Kidney glomerular epithelial cell (primary cell): Measurements from ENCODE around the gene BBS1.

Experiments
- DNase-seq: peaks from one replicate; lab custom pipeline; 2025; lab: John Stamatoyannopoulos, UW

Gene BBS1

DNA sequence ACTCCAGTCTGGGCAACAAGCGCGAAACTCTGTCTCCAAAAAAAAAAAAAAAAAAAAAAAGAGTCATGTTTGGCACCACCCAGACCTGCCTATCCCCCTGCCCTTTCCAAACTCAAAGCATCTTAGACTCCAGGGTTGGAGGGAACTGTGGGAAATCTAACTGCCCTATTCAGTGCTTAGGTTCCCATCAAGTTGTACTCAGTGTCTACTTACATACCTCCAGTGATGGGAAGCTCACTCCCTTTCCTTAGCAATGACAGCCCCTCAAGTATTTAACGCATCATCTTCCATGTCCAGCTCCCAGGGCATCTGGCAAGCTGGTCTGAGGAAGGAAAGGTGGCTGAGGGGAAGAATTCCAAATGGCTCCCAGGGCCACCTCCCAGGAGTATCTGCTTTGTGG, 39.3 kb downstream of the BBS1 start:
- DNase-seq, result no peak

DNA sequence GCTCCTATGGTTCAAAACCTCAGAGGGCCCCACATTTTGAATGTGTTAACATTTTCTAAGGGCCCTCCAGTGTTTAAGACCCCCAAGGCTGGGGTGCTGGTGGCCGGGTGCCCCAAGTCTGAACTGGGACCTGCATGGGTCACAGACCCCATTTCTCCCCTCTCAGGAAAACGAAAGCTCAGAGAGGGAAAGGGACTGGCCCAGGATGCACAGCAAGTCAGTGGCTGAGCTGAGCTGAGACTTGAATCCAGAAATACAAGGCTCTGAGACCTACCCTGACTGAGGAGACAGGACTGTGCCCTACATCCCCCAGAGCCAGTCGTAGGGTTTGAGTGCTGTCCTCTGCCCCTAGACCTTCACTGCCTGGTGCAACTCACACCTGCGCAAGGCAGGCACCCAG, 40.5 kb downstream of the BBS1 start:
- DNase-seq, result no peak

DNA sequence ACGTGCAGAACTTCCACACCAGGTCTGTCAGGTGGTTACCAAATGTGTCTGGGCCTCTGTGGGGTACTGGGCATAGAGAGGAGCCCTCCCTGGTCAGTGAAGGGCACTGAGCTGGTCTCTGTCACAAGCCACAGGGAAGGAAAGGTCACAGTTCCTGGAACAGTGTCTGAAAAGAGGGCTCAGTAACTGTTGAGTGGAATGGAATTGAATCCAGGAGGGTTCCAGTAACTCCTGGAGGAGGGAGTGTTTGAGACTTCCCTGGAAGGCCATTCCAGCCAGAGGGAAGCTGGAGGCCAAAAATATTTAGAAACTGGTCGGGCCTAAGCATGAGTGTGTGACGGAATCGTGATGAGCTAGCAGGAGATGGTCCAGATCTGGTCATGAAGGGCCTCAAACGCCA, 44.2 kb downstream of the BBS1 start:
- no peak for DNase-seq

DNA sequence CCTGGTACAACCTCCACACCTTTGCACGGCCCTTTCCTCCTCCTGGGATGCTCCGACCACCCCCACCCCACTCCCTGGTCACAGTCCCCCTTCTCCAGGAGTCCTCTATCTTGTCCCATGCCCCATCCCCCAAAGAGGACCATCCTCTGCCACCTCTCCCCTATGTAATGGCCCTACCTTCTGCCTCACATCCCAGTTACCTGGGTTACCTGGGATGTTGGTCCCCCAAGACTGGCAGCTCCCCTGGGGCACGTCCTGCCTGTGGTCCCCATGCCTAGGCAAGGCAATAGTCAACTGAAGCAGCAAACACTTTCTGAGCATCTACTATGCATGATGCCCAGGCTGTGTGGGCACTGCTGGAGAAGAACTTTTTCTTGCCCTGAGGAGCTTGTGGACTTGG, 45.0 kb downstream of the BBS1 start:
- no peak for DNase-seq

DNA sequence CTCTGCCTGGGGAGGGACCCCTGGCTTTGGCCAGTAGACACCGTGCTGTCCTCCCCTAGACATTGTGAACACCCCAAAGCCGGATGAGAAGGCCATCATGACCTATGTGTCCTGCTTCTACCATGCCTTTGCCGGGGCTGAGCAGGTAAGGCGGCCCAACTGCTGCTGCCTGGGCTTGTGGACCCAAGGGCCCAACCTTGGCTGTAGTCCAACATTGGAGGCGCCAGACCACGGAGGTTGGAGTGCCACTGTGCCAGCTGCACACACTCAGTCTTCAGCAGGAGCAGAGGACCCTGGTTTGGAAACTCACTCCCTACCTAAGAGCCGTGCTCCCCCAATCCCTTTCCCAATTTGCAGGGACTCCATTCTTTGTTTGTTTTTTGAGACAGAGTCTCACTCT, 45.7 kb downstream of the BBS1 start:
- no peak for DNase-seq

DNA sequence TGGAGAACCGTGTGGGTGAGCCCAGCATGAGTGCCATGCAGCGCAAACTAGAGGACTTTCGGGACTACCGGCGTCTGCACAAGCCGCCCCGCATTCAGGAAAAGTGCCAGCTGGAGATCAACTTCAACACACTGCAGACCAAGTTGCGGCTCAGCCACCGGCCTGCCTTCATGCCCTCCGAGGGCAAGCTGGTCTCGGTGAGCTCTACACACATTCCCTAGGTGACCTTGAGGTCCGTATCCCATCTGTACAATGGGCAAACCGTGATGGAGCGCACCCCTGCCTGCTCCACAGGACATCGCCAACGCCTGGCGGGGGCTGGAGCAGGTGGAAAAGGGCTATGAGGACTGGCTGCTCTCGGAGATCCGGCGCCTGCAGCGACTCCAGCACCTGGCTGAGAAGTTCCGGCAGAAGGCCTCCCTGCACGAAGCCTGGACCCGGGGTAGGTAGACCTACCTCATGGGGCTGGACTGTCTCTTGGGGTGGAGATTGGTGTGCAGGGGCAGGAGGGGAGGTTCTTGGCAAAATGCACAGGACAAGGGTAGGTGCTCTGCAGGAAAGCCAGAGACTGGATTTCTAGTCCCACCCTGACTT, 47.4 kb downstream of the BBS1 start:
- no peak for DNase-seq

DNA sequence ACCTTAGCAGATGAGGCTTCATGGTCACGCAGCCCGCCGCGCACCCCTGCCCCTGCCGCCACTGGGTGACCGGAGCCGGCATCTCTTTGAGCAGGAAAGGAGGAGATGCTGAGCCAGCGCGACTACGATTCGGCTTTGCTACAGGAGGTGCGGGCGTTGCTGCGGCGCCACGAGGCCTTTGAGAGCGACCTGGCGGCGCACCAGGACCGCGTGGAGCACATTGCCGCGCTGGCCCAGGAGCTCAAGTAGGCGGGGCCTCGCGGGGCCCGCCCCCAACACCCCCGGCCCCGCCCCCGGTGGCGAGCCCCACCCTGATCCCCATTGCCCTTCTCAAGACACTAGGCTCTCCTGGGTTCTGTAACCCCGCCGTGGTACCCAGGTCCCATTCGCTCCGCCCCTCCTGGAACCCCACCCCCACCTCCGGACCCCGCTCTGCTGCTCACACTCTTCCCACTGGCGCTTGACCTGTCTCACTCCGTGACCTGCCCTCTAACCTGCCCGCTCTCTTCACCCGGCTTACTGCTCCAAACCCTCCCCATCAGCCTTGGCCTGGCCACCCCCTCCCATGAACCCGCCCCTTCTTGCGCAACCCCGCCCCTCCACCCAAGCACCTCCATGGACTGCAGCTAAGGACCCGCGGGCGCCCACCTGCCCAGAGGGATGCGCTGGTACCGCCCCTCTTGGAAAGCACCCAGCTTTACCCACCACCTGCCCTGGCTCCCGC, 48.9 kb downstream of the BBS1 start:
- DNase-seq, result no peak

DNA sequence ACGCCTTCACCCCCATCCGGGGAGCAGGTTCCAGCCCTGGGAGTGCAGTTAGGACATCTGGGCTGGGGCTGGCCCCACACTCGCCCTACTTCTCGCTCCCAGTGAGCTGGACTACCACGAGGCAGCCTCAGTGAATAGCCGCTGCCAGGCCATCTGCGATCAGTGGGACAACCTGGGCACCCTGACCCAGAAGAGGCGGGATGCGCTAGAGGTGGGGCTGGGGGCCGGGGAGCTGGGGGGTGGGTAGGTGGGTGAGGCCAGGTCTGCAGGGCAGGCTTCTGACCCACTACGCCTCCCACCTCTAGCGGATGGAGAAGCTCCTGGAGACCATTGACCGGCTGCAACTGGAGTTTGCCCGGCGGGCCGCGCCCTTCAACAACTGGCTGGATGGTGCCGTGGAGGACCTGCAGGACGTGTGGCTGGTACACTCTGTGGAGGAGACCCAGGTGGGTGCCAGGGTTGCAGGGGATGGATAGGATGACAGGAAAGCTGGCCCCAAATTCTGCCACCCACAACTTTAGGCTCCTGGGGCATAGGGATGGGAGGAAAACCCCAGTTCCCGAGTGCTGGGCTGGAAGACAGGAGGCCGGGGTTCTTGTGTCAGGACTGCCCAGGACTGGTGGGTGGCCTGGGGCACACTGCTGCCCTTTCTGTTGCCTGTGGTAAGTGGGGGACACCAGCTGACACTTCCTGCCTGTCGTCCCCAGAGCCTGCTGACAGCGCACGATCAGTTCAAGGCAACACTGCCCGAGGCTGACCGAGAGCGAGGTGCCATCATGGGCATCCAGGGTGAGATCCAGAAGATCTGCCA, 49.6 kb downstream of the BBS1 start:
- no peak for DNase-seq

DNA sequence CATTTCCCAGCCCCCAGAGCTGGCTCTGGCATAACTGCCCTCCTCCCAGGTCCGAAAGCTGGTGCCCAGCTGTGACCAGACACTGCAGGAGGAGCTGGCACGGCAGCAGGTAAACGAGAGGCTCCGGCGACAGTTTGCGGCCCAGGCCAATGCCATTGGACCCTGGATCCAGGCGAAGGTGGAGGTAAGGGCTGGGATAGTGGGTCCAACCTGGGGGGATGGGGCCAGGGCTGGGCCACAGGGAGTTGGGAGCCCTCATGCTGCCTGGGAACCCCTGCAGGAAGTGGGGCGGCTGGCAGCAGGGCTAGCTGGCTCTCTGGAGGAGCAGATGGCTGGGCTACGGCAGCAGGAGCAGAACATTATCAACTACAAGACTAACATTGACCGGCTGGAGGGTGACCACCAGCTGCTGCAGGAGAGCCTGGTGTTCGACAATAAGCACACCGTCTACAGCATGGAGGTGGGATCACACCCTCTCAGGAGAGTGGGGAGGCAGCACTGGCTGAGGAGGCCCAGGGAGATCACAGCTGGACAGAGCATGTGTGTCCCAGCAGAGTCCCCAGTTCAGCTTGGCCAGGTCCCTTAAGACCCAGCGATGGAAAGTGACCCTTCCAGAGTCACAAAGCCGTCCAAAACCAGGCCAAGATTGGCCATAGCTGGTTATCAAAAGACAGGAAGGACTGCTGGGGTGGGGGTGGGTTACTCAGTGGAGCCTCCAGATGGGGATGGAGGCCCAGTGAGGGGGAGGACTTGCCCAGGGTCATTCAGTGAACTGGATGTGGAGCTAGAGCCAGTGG, 50.9 kb downstream of the BBS1 start:
- no peak for DNase-seq

DNA sequence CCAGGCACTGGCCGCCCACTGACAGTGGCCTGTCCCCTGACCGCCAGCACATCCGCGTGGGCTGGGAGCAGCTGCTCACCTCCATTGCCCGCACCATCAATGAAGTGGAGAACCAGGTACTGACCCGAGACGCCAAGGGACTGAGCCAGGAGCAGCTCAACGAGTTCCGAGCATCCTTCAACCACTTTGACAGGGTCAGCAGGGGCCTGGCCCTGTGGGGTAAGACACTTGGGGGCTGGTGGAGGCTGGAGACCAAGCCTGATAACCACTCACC, 51.5 kb downstream of the BBS1 start:
- no peak for DNase-seq

DNA sequence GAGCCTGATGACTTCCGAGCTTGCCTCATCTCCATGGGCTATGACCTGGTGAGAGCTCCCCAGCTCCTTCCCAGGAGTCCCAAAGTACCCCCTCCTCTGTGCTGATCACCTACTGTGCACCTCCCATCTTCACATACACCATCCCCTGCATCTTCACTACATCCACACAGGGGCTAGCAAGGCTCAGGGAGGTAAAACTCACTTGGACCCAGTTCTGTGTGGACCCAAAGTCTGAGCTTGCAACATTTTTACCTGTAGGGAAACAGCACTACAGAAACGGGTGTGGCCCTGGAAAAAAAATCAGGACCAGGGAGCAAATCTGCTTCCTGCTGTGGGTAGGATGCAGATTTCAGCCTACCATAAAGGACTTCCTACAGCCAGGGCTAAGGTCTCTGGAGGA, 51.8 kb downstream of the BBS1 start:
- no peak for DNase-seq

DNA sequence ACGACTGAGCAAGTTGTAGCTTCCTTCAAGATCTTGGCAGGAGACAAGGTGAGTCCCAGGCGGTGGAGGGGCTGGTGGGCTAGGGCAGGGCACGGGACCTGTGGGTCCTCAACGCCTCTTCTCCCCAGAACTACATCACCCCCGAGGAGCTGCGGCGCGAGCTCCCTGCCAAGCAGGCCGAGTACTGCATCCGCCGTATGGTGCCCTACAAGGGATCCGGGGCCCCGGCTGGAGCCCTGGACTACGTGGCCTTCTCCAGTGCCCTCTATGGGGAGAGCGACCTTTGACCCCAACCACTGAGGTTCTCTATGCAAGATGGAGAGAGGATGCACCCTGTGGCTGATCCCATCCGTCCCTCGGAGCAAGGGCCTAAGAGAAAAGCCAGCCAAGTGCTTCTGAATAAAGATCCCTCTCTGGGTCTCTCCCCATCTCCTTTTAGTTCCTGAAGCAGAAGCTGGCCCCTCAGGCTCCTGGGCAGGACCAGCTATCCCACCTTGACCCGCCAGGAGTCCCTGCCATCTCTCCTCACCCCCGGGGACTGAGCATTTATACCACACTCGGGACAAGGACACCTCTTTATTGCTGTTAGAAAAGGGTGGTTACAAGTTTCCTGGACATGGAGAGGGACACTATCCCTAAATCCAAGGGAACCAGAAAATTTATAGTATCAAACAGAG, 52.6 kb downstream of the BBS1 start:
- DNase-seq, result no peak

DNA sequence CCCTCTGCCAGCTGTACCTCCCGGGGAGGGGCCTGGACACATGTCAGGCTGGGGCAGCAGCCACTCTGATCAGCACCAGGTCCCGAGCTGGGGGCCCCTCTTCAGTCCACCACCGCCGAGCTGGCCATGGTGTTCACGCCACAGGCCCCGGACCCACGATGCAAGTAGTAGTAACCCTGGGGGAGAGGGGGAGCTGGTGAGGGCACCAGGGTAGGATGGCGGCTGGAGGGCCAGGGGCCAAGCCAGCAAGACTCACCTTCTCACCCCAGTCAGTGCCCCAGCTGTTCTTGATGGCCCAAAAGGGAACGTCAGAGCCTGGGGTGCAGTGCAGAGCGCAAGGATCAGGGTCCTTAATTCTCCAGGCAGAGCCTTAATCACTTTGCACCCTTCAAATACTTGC, 53.4 kb downstream of the BBS1 start:
- no peak for DNase-seq

DNA sequence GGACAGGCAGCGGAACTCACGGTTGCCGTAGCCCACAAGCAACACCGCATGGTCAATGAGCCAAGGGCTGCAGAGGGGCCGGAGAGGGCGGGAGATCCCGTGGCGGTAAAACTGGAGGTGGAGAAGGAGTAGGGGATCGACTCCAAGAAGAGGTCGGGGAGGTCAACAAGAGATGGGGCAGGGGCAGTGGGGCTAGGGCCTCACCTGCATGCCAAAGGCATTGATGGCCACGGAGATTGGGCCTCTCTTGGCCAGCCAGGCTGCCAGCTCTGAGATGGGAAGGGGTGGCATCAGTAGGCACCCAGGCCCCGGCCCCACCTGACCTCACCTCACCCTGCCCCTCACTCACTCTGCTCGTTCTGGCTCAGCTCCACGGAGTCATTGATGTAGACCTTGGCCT, 54.1 kb downstream of the BBS1 start:
- DNase-seq, result no peak

DNA sequence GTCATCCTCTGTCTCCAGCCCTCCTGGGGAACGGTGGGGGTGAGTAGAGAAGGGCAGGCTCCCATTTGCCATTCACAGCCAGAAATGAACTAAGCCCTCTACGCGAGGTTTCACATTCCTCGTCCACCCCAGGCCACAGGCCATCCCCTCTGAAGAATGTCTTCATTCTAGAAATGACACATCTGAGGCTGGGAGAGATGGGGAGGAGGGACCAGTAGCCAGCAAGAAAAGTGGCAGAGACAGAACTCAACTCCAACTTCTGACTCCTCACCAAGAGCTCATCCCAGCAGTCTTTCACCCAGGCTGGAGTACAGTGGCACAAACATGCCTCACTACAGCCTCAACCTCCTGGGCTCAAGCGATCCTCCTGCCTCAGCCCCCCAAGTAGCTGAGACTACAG, 54.5 kb downstream of the BBS1 start:
- DNase-seq, result no peak

DNA sequence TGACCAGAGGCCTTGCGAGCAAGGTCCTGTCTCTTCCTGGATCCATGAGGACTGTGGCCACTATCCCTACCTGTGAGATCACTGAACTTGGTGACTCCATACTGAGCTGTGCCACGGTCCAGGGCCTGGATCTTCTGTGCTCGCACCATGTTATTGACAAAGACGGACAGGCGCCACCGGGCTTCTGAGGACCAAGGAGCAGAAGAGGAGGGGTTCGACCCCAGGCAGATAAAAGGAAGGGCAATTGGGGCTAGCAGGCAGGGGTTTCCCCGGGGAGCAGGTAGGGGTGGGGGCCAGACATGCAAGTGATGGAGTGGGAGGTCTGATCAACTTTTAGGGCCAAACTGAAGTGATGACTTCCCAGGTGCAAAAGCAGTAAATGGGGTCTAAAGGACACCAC, 55.8 kb downstream of the BBS1 start:
- DNase-seq, result no peak

DNA sequence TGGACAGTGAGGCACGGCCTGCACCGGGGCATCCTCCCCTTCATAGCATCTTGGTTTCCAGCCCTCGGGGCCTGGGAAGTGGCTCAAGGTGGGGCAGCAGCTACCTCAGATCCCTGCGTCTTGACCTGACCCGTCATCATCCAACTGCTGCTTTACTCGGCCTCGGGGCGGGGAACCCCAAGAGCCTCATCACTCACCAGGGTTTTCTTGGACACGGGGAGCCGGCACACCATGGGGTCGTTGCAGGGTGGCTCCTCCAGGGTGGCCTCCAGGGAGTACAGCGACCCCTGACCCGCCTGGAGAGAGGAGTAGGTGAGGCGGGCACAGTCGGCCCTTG, 57.3 kb downstream of the BBS1 start:
- DNase-seq, result no peak

DNA sequence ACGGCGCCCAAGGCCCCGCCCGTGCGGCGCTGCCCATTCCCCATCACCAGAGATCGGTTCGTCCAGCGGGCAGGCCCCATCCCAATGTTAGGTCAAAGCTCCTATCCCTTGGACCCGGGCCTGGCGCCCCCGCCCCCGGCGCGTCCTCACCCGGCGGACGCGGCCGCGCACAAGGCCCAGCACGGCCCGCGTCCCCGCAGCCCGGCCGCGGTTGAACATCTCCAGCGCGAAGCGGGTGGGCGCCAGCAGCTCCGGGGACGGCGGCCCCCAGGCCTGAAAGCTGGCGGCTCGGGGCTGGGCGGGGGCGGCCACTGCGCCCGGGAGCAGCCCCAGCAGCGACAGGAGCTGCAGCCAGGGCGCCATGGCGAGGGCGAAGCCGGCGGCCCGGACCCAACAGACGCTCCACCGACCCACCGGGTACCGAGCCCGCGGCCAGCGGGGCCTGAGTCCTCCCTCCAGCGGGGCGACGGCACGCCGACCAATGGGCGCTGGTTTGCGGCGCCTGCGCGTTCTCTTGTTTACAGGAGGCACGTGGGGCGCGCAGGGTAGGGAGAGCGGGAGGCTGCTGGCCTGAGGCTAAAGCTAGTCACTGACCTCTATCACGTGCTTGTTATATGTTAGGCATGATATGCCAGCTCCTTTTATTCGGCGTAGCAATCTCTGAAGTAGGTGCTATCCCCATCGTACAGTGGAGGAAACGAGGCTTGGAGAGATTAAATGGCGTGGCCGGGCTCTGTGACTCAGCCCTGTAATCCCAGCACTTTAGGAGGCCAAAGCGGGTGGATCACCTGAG, 57.9 kb downstream of the BBS1 start, which contains the start of gene CTSF:
TSS of gene CTSF (minus strand) at position 483 of the 793 bp plus-strand sequence. CDS start at position 363, 120 bp downstream.
- peak; percentile 11 for DNase-seq

DNA sequence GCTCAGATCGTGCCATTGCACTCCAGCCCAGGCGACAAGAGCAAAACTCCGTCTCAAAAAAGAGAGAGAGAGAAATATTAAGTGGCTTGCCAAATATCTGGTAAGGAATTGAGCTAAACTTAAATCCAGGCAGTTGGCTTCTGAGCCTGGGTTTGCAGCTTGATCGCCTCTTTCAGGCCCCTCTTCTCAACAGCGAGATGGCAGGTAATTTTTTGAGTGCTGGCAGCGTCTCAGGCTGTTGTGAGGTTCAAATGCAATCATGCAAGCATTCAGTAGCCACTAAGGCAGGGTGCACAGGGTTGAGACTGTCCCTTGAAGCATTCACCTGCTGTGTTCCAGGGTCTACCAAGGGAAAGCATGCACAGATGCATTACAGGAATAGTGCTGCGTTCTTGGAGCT, 58.6 kb downstream of the BBS1 start:
- no peak for DNase-seq

DNA sequence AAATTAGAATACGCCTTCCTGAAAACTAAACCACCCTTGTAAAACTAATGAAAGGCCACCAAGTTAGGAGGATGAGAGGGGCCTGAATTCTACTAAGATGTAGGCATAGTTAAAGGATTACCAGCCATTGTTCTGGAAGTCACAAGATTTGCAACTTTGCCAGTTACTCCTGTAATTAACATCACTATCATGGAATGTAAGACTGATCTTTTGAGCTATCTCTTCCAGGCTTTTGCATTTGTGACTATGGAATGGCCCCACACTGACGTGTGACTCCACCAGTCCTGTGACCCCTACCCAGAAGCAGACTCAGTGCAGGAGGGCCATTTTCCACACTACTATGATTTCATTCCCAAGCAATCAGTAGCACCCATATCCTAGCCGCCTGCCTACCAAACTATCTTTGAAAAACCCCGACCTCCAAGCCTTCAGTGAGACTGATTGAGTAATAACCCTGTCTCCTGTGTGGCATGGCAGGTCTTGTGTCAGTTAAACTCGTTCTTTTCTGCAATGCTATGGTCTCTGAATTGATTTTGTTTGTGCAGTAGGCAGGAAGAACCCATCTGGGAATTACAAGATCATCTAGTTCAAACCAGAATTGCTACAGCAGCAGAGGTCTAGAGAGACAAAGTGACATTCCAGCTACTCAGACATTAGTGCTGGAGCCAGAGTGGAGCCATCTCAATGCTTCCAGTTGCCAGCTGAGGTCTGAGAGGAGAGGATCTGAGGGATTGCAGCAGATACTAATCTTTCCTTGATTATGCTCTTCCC, 59.8 kb downstream of the BBS1 start:
- DNase-seq, result no peak

DNA sequence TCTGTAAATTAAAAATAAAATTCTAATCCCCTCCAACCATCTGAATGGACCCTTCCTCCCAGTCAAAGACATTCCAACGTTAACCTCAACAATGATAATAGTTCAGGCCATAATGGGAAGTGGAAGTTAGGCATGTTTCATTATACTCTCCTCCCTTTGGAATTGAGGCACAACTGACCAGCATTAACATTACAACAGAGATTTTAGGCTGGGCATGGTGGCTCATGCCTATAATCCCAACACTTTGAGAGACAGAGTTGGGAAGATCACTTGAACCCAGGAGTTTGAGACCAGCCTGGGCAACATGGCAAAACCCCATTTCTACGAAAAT, 60.4 kb downstream of the BBS1 start:
- no peak for DNase-seq
